Hematopoietic multipotent progenitor cell treated with erythropoietin and hydrocortisone succinate and interleukin-3 and kit ligand, for 4 days (in vitro differentiated cells): ENCODE measurements around the gene RCOR1.
"Not testable (repeated sequence)": the region's sequence is repeated elsewhere in the genome, so short reads cannot be mapped to it uniquely, and the experiment has no call there.

Experiments used
- DNase-seq: peaks from one replicate; pipeline ENCODE4 v3.0.0-alpha.2; 2015

Gene RCOR1

DNA sequence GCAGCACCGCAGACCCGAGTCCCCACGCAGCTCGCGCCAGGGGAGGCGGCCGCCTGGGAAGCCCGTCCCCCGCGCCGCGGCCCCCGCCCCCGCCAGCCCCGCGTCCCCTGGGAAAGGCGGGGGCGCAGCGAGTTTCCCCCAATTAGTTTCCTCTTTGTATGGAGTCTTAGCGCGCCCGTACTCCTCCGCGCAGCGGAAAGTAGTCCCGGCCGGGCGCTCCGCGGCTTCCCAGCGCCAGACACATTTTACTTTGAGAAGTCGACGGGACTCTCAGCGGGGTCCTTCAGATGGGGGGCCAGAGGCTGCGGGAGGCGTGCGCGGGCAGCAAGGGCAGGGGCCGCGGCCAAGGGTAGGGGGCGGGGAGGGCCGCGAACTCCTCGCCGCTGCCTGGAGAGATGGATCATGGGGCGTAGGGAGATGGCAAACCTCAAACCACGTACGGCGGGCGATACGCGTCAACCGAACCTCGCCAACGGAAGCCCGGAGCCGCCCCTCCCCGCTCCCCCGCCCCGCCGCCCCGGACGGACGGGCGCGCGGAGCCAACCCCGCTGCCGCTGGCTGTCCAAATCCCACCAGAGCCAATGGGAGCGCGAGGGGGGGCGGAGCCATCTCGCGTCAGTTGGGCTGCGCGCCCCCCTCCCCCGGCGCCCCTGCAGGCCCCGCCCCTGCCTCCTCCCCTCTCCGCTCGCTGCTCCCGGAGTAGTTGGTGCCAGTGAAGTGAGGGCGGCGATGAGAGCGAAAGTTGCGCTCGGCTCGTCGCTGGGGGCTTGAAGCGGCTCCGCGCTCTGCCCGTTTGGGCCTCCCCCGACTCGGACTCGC lies at the start of gene RCOR1:
Gene RCOR1, plus strand, starts transcription at position 706 of the 819 bp plus-strand sequence. CDS start 238 bp downstream, outside the sequence.
- peak; percentile 99 for DNase-seq

GRCh38 chr14:102544046-102544746 lies 48.3 kb upstream of the RCOR1 start:
- DNase-seq = no peak

DNA sequence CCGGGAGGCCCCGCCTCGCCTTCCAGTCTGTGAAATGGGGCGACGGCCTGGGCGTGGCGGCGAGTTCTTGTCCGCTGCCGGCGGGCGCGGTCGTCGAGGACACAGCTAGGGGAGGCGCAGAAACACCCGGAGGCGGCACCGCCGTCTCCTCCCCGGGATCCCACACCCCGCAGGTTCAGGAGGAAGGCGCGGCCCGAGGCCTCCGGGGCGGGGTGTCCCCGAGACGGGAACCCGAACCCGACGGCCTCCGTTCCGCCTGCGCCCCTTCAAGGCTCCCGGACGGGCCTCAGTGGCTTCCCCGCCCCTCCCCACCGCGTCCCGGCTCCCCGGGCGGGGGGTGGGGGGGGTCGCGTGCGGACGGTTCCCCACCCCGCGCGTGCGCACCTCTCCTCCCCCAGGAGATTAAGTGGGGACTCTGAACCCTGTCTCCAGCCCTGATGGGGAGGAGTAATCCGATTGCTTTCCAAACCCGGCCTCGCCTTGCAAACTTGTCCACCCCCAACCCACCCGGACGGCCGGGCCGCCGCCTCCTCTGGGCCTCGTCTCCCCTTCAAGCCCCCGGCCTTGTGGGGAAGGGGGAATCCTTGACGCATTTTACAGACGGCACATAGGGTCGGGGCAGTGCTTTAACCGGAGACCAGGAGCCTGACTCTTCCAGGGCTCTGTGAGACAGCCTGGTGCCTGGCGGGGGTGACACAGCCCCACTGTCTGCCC lies 47.5 kb upstream of the RCOR1 start:
- DNase-seq = peak; percentile 79

- DNase-seq = peak; percentile 42
These were observed 46.8 kb upstream of the RCOR1 start for GRCh38 chr14:102545461-102546265.

GRCh38 chr14:102548616-102549240 lies 43.7 kb upstream of the RCOR1 start:
- no peak for DNase-seq

GRCh38 chr14:102550927-102551401 lies 41.5 kb upstream of the RCOR1 start:
- not testable (repeated sequence) for DNase-seq

DNA sequence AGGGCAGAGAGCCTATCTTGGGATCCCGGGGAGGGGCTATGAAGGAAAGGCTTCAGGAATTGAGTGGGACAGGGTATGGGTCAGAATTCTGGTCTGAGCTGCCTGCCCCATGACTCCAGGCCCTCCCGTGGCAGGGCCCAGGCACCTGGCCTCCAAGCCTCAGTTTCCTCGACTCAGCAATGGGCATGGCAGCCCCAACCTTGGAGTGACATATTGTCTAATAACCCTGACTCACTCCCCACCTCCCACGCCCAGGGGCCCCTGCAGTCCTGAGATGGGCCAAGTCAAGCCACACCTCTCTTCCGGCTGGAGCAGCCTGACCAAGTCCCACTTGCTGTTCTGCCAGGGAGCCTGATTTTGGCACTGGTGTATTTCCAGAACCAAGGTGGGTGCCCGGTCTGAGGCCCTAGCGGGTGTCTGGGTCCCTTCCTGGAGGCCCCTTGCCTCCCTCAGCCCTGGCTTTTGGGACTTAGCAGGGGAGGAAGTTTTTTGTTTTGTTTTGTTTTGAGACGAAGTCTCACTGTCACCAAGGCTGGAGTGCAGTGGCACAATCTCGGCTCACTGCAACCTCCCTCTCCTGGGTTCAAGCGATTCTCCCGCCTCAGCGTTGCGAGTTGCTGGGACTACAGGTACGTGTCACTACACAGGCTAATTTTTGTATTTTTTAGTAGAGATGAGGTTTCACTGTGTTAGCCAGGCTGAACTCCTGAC lies 40.3 kb upstream of the RCOR1 start:
- DNase-seq = peak; percentile 64

- peak; percentile 82 for DNase-seq
These were observed 37.3 kb upstream of the RCOR1 start for GRCh38 chr14:102554821-102555819.

GRCh38 chr14:102556098-102556677 lies 36.3 kb upstream of the RCOR1 start:
- DNase-seq = no peak

DNA sequence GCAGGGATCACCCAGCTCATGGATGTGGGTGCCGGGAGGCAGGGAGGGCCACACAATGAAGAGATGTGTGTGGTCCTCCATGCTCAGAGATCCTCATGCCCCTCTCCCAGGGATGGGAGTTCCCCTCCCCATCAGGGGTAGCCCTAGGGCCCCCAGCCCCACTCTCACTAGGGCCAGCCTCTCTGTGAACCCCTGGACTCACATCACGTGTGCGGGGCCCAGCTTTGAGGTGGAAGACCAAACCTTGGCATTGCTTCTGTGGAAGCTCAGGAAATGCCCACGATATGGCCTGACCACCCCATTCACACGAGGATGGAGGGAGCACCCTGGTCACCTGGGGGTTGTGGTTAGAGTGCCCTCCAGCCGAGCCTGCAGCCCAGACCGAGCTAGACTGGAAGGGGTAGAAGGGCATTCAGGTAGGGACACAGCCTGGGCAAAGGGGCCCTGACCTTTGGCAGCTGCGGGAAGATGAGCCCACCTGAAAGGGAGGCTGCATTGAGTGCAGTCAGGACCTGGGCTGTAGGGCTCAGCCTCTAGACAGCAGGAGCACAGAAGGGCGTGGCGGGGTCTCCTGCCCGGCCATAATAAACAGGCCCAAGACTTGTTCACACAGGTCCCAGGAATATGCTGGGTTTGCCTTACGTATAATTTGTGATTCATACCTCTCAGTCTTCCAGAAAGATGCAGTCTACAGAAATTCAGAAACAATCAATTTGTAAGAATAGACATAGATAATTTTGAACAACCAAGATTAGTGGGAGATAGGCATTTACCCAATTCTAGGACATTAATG lies 34.8 kb upstream of the RCOR1 start:
- no peak for DNase-seq

DNA sequence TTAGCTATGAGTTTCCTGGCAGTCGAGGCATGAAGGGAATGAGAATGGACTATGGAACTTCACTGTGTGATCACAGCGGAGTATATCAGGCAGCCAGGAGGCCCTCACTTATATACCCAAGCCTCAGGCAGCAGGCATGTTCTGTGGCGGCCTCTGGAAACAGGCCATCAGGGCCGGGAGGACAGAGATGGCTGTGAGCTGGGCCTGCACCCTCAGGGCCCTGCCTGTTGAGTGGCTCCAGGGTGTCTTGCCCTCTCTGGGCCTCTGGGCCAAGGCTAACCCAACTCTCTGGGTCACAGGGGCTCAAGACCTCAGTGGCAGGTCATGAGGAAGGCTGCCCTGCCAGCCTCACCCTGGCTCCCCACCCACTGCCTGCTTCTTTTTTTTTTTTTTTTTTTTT lies 33.9 kb upstream of the RCOR1 start:
- DNase-seq = no peak

- DNase-seq = peak; percentile 36
These were observed 31.8 kb upstream of the RCOR1 start for GRCh38 chr14:102560458-102561261.

DNA sequence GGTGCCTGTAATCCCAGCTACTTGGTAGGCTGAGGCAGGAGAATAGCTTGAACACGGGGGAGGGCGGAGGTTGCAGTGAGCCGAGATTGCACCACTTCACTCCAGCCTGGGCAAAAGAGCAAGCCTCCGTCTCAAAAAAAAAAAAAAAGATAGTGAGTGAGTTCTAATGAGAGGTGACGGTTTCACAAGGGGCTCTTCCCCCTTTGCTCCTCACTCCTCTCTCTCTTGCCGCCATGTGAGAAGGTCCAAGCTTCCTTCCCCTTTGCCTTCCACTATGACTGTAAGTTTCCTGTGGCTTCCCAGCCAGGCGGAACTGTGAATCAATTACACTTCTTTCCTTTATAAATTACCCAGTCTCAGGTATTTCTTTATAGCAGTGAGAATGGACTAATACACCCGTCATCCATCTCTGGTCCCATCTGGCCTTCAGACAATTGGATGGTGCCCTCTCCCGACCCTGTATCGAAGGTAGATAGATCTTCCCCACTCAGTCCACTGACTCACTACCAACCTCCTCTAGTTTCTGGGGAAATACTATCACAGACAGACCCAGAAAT lies 27.0 kb upstream of the RCOR1 start:
- DNase-seq = peak; percentile 67

GRCh38 chr14:102565959-102566358 lies 26.5 kb upstream of the RCOR1 start:
- DNase-seq = no peak

DNA sequence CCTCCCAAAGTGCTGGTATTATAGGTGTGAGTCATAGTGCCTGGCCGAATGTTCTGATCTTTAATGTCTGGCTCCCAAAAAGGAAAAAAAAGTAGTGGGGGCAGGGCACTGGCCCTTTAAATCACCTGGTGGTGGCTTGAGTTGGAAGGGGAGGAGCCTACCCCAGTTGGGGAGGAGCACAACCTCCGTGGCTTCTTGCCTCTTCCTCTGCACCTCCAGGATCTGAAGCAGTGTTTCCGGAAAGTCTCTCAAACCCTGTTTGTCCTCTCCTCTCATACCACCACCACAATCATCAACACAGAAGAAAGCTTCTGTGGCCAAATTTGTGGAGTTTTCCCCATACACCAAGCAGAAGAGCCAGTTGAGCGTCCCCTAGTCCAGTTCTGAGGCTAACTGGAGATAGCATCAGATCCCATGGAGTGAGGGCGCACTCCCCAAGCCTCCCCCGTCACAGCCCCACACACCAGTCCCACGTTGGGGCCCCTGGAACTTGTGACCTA lies 24.3 kb upstream of the RCOR1 start:
- peak; percentile 74 for DNase-seq

- no peak for DNase-seq
These were observed 22.0 kb upstream of the RCOR1 start for GRCh38 chr14:102570334-102570995.

DNA sequence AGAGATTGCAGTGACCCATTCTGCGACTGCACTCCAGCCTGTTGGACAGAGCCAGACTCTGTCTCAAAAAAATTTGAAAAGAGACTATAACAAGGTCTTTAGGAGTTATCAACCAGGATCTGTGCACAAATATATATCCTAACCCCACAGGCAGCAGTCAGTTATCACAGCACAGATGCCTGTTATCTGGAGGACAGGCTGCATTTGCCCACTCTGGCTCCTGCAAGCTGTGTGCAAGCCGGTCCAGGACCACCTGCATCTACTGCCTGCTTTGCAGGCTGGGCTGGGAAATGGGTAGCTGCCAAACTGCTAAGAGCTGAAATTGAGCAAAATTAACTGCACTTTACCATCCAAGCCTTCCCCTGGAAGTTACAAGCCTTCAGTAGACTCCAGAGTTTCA lies 21.4 kb upstream of the RCOR1 start:
- peak; percentile 73 for DNase-seq
